ENCODE data around the gene GOLGA8J.

GRCh38 chr15:30073915-30074314, 8.8 kb upstream of the GOLGA8J start:
- TF ChIP-seq SP1 (IDR thresholded peaks at IDR 0.05) (no peak), CTBP1 (IDR thresholded peaks at IDR 0.05; ENCODE audit: borderline replicate concordance) (no peak), FOXA1 (IDR thresholded peaks at IDR 0.05) (no peak), FOXK2 (IDR thresholded peaks at IDR 0.05) (no peak), ZNF384 (IDR thresholded peaks at IDR 0.05) (no peak), L3MBTL2 (conservative IDR thresholded peaks at IDR 0.05) (no peak), HDGF (IDR thresholded peaks at IDR 0.05; ENCODE audit: borderline replicate concordance) (no peak), SUZ12 (IDR thresholded peaks at IDR 0.05) (no peak), ELF4 (IDR thresholded peaks at IDR 0.05) (no peak), LEF1 (IDR thresholded peaks at IDR 0.05; ENCODE audit: borderline replicate concordance) (no peak), TARDBP (IDR thresholded peaks at IDR 0.05) (no peak), BHLHE40 (IDR thresholded peaks at IDR 0.05; ENCODE audit: borderline replicate concordance) (no peak), ARNT (IDR thresholded peaks at IDR 0.05) (no peak)
